Measurements from ENCODE around the gene LNX1. TPM values are rescaled to one million over a fixed set of nuclear protein-coding genes. Genes with fewer than 3 reads are reported as not detected.

LNX1 gene
- total RNA-seq, 2 donors from 2014 or later: not detected

- no peaks in the 10 kb centered on the region for H3K36me3 Mint-ChIP-seq (ENCODE audit: low read depth)
- H3K9me3 Mint-ChIP-seq: no peaks in the 10 kb centered on the region
- H3K4me3 Mint-ChIP-seq: no peak overlapping the region
- peaks cover 5% of the 10 kb centered on the region for H3K4me1 Mint-ChIP-seq
- no peak for ATAC-seq (replicated peaks)
- no peak overlapping the region for H3K27ac Mint-ChIP-seq
- H3K27me3 Mint-ChIP-seq: peaks cover 39% of the 10 kb centered on the region
Observed at GRCh38 chr4:53592686-53593501, 1.6 kb upstream of the LNX1 start.

DNA sequence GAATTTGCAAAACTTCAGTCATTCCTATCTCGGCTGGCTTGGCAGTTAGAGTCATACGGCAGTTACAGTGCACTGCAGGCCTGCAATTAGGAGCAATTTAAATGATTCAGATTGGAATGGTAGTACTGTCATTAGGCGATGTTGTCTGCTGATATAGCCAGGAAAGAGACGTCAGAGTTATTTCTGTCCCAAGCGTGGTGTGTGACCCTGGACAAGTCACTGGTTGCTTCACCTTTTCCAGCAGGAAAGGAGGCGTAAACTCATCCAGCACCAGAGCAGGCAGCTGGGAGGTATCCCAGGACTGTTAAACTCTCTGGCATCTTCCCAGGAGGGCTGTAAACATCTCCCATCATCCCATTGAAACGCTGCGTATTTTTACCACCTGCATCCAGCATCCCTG, 836 bp upstream of the LNX1 start:
- H3K4me1 Mint-ChIP-seq: peaks cover 5% of the 10 kb centered on the region
- H3K4me3 Mint-ChIP-seq: no peak overlapping the region
- no peak overlapping the region for H3K27ac Mint-ChIP-seq
- peaks cover 43% of the 10 kb centered on the region for H3K27me3 Mint-ChIP-seq
- no peaks in the 10 kb centered on the region for H3K36me3 Mint-ChIP-seq (ENCODE audit: low read depth)
- H3K9me3 Mint-ChIP-seq: no peaks in the 10 kb centered on the region
- no peak for ATAC-seq (replicated peaks)

GRCh38 chr4:53590187-53590586, 1.1 kb downstream of the LNX1 start:
- Mint-ChIP-seq H3K4me1 (peaks cover 5% of the 10 kb centered on the region), H3K27ac (no peak overlapping the region), H3K36me3 (ENCODE audit: low read depth) (no peaks in the 10 kb centered on the region), H3K27me3 (peaks cover 44% of the 10 kb centered on the region), H3K9me3 (no peaks in the 10 kb centered on the region), H3K4me3 (no peak overlapping the region)
- no peak for ATAC-seq (replicated peaks)

- H3K27ac Mint-ChIP-seq: no peak overlapping the region
- H3K4me3 Mint-ChIP-seq: no peak overlapping the region
- H3K4me1 Mint-ChIP-seq: peaks cover 5% of the 10 kb centered on the region
- H3K27me3 Mint-ChIP-seq: peaks cover 44% of the 10 kb centered on the region
- no peak for ATAC-seq (replicated peaks)
- H3K36me3 Mint-ChIP-seq (ENCODE audit: low read depth): no peaks in the 10 kb centered on the region
- H3K9me3 Mint-ChIP-seq: no peaks in the 10 kb centered on the region
Observed at GRCh38 chr4:53589511-53589910, 1.8 kb downstream of the LNX1 start.

GRCh38 chr4:53587135-53587534, 4.2 kb downstream of the LNX1 start:
- no peak overlapping the region for H3K4me3 Mint-ChIP-seq
- H3K27me3 Mint-ChIP-seq: peaks cover 30% of the 10 kb centered on the region
- ATAC-seq (replicated peaks): no peak
- H3K9me3 Mint-ChIP-seq: no peaks in the 10 kb centered on the region
- no peaks in the 10 kb centered on the region for H3K36me3 Mint-ChIP-seq (ENCODE audit: low read depth)
- H3K4me1 Mint-ChIP-seq: peaks cover 5% of the 10 kb centered on the region
- no peak overlapping the region for H3K27ac Mint-ChIP-seq

- no peak overlapping the region for H3K27ac Mint-ChIP-seq
- no peak overlapping the region for H3K4me3 Mint-ChIP-seq
- H3K4me1 Mint-ChIP-seq: no peaks in the 10 kb centered on the region
- no peaks in the 10 kb centered on the region for H3K9me3 Mint-ChIP-seq
- ATAC-seq (replicated peaks): no peak
- peaks cover 21% of the 10 kb centered on the region for H3K27me3 Mint-ChIP-seq
- H3K36me3 Mint-ChIP-seq (ENCODE audit: low read depth): no peaks in the 10 kb centered on the region
Observed at GRCh38 chr4:53586121-53586816, 5.0 kb downstream of the LNX1 start.

- H3K27ac Mint-ChIP-seq: no peak overlapping the region
- no peaks in the 10 kb centered on the region for H3K36me3 Mint-ChIP-seq (ENCODE audit: low read depth)
- H3K4me3 Mint-ChIP-seq: no peak overlapping the region
- H3K27me3 Mint-ChIP-seq: peaks cover 9% of the 10 kb centered on the region
- ATAC-seq (replicated peaks): no peak
- no peaks in the 10 kb centered on the region for H3K9me3 Mint-ChIP-seq
- H3K4me1 Mint-ChIP-seq: no peaks in the 10 kb centered on the region
Observed at GRCh38 chr4:53584658-53585057, 6.6 kb downstream of the LNX1 start.

DNA sequence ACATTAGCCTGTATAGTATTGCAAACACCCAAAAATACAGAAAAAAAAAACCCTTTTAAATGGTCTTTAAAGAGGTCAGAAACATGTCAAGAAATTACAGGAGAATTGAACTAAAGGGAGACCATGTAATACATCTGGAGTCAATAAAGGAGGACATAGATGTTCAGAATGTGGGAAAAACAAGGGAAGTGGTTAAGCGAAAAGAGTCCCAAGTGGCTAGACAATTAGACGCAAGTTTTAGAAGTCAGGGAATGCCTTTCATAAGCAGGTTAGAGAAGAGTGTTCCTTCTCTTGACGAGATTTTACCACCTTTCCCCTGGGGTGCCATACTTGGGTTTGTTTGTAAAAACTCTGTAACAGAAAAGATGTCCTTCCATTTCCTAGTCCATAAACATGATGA, 7.8 kb downstream of the LNX1 start:
- Mint-ChIP-seq H3K4me3 (no peak overlapping the region), H3K4me1 (no peaks in the 10 kb centered on the region), H3K9me3 (no peaks in the 10 kb centered on the region), H3K27me3 (peaks cover 5% of the 10 kb centered on the region), H3K36me3 (ENCODE audit: low read depth) (no peaks in the 10 kb centered on the region), H3K27ac (no peak overlapping the region)
- no peak for ATAC-seq (replicated peaks)

GRCh38 chr4:53582194-53582593, 9.1 kb downstream of the LNX1 start:
- H3K27me3 Mint-ChIP-seq: peaks cover 2% of the 10 kb centered on the region
- H3K9me3 Mint-ChIP-seq: no peaks in the 10 kb centered on the region
- no peak for ATAC-seq (replicated peaks)
- H3K27ac Mint-ChIP-seq: no peak overlapping the region
- H3K4me1 Mint-ChIP-seq: no peaks in the 10 kb centered on the region
- H3K36me3 Mint-ChIP-seq (ENCODE audit: low read depth): no peaks in the 10 kb centered on the region
- H3K4me3 Mint-ChIP-seq: no peak overlapping the region

DNA sequence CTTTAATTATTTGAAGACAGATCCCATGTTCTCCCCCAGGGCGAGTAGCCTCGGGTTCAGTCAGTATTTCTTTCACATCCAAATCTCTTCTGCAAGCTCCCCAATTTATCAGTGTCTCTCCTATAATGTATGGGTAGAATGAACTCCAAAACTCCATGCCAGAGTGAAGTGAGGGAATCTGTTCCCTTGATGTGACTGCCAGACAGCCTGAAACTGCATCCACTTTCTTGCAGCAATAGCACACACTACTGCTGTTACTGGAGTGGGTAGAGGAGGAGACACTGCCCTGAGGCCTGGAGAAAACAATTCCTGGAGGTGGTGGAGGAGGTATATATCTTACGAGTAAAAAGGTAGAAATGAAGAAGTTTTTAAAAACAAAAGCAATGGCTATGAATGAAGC, 11.0 kb downstream of the LNX1 start:
- no peaks in the 10 kb centered on the region for H3K9me3 Mint-ChIP-seq

GRCh38 chr4:53579826-53580225, 11.5 kb downstream of the LNX1 start:
- H3K4me3 Mint-ChIP-seq: no peak overlapping the region
- H3K27ac Mint-ChIP-seq: no peak overlapping the region
- no peaks in the 10 kb centered on the region for H3K4me1 Mint-ChIP-seq
- no peak for ATAC-seq (replicated peaks)
- no peaks in the 10 kb centered on the region for H3K36me3 Mint-ChIP-seq (ENCODE audit: low read depth)
- H3K9me3 Mint-ChIP-seq: no peaks in the 10 kb centered on the region
- H3K27me3 Mint-ChIP-seq: no peaks in the 10 kb centered on the region

More for the DNA sequence above, 11.0 kb downstream of the LNX1 start:
- Mint-ChIP-seq H3K36me3 (ENCODE audit: low read depth) (no peaks in the 10 kb centered on the region), H3K4me3 (no peak overlapping the region), H3K27ac (no peak overlapping the region), H3K27me3 (no peaks in the 10 kb centered on the region), H3K4me1 (no peaks in the 10 kb centered on the region)
- ATAC-seq (replicated peaks): no peak

DNA sequence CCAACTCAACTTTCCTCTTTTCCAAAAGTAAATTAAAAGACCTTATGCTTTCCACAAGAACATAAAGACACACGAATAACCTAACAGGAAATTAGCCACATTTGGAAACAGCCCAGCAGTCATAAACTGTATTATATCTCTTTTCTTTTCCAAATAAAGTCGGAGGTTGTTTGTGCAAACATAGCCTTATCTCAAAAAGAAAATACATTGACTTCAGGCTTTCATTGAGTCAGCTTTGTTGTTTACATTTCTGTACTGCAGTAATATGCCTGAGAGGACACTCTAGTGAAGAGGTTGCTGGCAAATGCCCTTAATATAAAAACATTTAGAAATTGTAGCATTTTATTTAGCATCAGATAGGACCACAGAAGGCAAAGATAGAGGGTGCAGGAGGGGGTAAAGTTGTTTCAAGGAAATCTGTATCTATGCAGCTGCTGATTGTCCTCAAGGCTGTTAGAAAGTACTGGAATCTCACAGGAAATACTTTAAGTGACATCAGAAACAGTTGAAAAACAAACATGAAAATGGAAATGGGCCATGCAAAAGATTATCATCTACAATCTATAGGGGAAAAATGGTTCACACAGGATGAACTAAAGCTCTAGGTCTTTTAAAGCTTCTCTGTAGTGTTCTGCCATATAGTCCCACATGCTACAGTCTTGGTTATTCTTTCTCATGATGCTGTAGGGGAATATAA, 14.5 kb downstream of the LNX1 start:
- no peak for ATAC-seq (replicated peaks)
- no peak overlapping the region for H3K4me3 Mint-ChIP-seq
- no peak overlapping the region for H3K27ac Mint-ChIP-seq
- H3K27me3 Mint-ChIP-seq: no peaks in the 10 kb centered on the region
- H3K36me3 Mint-ChIP-seq (ENCODE audit: low read depth): no peaks in the 10 kb centered on the region
- no peaks in the 10 kb centered on the region for H3K4me1 Mint-ChIP-seq
- H3K9me3 Mint-ChIP-seq: no peaks in the 10 kb centered on the region

DNA sequence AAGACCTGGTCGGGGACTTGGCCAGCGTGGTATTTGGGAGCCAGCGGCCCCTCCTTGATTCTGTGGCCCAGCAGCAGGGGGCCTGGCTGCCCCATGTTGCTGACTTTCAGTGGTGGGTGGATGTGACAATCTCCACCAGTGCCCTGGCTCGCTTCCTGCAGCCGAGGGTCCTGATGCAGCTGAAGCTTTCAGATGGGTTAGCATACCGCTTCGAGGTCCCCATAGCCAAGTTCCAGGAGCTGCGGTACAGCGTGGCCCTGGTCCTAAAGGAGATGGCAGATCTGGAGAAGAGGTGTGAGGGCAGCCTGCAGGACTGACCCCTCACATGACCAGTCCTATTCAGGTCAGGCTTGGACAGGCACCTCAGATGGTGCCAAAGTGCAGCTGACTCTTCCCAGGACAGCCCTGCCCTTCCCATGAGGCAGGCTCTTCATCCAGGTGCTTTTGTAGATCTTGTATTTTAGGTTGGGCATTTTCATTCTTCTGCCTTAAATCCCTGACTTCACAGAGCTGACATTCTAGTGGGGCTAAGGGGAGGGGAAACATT, 15.1 kb downstream of the LNX1 start:
- H3K9me3 Mint-ChIP-seq: no peaks in the 10 kb centered on the region
- H3K36me3 Mint-ChIP-seq (ENCODE audit: low read depth): no peaks in the 10 kb centered on the region
- H3K4me3 Mint-ChIP-seq: no peak overlapping the region
- no peaks in the 10 kb centered on the region for H3K27me3 Mint-ChIP-seq
- ATAC-seq (replicated peaks): no peak
- H3K27ac Mint-ChIP-seq: no peak overlapping the region
- H3K4me1 Mint-ChIP-seq: no peaks in the 10 kb centered on the region

GRCh38 chr4:53575552-53575951, 15.7 kb downstream of the LNX1 start:
- Mint-ChIP-seq H3K4me3 (no peak overlapping the region), H3K9me3 (no peaks in the 10 kb centered on the region), H3K27ac (no peak overlapping the region), H3K4me1 (no peaks in the 10 kb centered on the region), H3K27me3 (no peaks in the 10 kb centered on the region), H3K36me3 (ENCODE audit: low read depth) (no peaks in the 10 kb centered on the region)
- ATAC-seq (replicated peaks): no peak

Data from activated T-helper 17 cell treated with anti-CD3 and anti-CD28 coated beads, Interleukin-2, amount 50 U/mL, for 72 hours (primary cell).